ENCODE measurements around the gene DPH1. TPM values are rescaled to one million over a fixed set of nuclear protein-coding genes. Genes with fewer than 3 reads are reported as not detected.

Gene DPH1
- polyA plus RNA-seq, 3 donors = 34.9 to 36.0 (median 35.9) TPM

GRCh38 chr17:2059547-2060384 lies 29.8 kb downstream of the DPH1 start:
- DNase-seq (ENCODE audit: low read depth in 3 of 3, low spot score in 2 of 3) = no peak

GRCh38 chr17:2060385-2060658 lies 30.4 kb downstream of the DPH1 start:
- no peak for DNase-seq (ENCODE audit: low read depth in 3 of 3, low spot score in 2 of 3)

- DNase-seq (ENCODE audit: low read depth in 3 of 3, low spot score in 2 of 3) = no peak
Observed at GRCh38 chr17:2060681-2061440, 30.9 kb downstream of the DPH1 start.

- no peak for DNase-seq (ENCODE audit: low read depth in 3 of 3, low spot score in 2 of 3)
Observed at GRCh38 chr17:2061441-2061958, 31.5 kb downstream of the DPH1 start.

GRCh38 chr17:2062571-2063183 lies 32.7 kb downstream of the DPH1 start:
- no peak for DNase-seq (ENCODE audit: low read depth in 3 of 3, low spot score in 2 of 3)

GRCh38 chr17:2063261-2064146 lies 33.6 kb downstream of the DPH1 start:
- DNase-seq (ENCODE audit: low read depth in 3 of 3, low spot score in 2 of 3) = no peak

GRCh38 chr17:2064147-2064489 lies 34.2 kb downstream of the DPH1 start:
- DNase-seq (ENCODE audit: low read depth in 3 of 3, low spot score in 2 of 3) = no peak

GRCh38 chr17:2064520-2064971 lies 34.6 kb downstream of the DPH1 start:
- DNase-seq (ENCODE audit: low read depth in 3 of 3, low spot score in 2 of 3) = no peak

- DNase-seq (ENCODE audit: low read depth in 3 of 3, low spot score in 2 of 3) = no peak
Observed at GRCh38 chr17:2064980-2065785, 35.2 kb downstream of the DPH1 start.

- DNase-seq (ENCODE audit: low read depth in 3 of 3, low spot score in 2 of 3) = no peak
Observed at GRCh38 chr17:2065949-2066400, 36.0 kb downstream of the DPH1 start.

- DNase-seq (ENCODE audit: low read depth in 3 of 3, low spot score in 2 of 3) = no peak
Observed at GRCh38 chr17:2067048-2067561, 37.2 kb downstream of the DPH1 start.

- no peak for DNase-seq (ENCODE audit: low read depth in 3 of 3, low spot score in 2 of 3)
Observed at GRCh38 chr17:2067608-2068024, 37.7 kb downstream of the DPH1 start.

- DNase-seq (ENCODE audit: low read depth in 3 of 3, low spot score in 2 of 3) = no peak
Observed at GRCh38 chr17:2068031-2068518, 38.1 kb downstream of the DPH1 start.

- no peak for DNase-seq (ENCODE audit: low read depth in 3 of 3, low spot score in 2 of 3)
Observed at GRCh38 chr17:2068519-2069051, 38.6 kb downstream of the DPH1 start.

GRCh38 chr17:2070241-2071023 lies 40.5 kb downstream of the DPH1 start:
- DNase-seq (ENCODE audit: low read depth in 3 of 3, low spot score in 2 of 3) = no peak

GRCh38 chr17:2071024-2071385 lies 41.1 kb downstream of the DPH1 start:
- DNase-seq (ENCODE audit: low read depth in 3 of 3, low spot score in 2 of 3) = no peak

GRCh38 chr17:2071455-2072281 lies 41.7 kb downstream of the DPH1 start:
- no peak for DNase-seq (ENCODE audit: low read depth in 3 of 3, low spot score in 2 of 3)
